Measurements from ENCODE around the gene PTHLH. TPM values are rescaled to one million over a fixed set of nuclear protein-coding genes. Genes with fewer than 3 reads are reported as not detected.

Gene PTHLH
- total RNA-seq, 1 donor from 2014 or later = 3.7 TPM

DNA sequence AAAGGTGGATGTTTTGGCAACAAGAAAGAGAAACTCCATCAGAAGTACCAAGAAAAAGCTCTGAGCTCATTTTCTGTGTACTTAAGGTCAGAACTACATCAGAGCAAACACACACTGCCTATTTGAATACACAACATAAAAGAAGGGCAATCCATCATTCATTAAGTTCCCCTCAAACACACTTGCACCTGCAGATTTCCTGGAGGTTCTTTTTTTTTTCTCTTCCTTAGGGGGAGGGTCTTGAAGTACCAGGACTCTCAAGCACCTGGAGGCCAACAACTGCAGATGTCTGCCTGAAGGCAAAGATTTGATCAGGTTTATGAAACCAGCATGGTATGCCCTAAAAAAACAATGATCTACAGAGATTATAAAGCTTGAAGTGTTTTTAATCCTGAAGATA lies 26.1 kb upstream of the PTHLH start:
- Histone ChIP-seq H3K9me3 (replicated peaks) (no peaks in the 10 kb centered on the region), H3K4me3 (no peak overlapping the region), H3K36me3 (no peaks in the 10 kb centered on the region), H3K4me1 (peaks cover 3% of the 10 kb centered on the region), H3K27ac (replicated peaks) (no peak overlapping the region), H3K27me3 (ENCODE audit: low read depth) (no peaks in the 10 kb centered on the region)
- TF ChIP-seq, protein P1, sequence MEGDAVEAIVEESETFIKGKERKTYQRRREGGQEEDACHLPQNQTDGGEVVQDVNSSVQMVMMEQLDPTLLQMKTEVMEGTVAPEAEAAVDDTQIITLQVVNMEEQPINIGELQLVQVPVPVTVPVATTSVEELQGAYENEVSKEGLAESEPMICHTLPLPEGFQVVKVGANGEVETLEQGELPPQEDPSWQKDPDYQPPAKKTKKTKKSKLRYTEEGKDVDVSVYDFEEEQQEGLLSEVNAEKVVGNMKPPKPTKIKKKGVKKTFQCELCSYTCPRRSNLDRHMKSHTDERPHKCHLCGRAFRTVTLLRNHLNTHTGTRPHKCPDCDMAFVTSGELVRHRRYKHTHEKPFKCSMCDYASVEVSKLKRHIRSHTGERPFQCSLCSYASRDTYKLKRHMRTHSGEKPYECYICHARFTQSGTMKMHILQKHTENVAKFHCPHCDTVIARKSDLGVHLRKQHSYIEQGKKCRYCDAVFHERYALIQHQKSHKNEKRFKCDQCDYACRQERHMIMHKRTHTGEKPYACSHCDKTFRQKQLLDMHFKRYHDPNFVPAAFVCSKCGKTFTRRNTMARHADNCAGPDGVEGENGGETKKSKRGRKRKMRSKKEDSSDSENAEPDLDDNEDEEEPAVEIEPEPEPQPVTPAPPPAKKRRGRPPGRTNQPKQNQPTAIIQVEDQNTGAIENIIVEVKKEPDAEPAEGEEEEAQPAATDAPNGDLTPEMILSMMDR (IDR thresholded peaks at IDR 0.05; ENCODE audit: borderline replicate concordance) = no peak
- DNase-seq = no peak
- intact Hi-C loops (cut with micrococcal nuclease) = no loop called here

DNA sequence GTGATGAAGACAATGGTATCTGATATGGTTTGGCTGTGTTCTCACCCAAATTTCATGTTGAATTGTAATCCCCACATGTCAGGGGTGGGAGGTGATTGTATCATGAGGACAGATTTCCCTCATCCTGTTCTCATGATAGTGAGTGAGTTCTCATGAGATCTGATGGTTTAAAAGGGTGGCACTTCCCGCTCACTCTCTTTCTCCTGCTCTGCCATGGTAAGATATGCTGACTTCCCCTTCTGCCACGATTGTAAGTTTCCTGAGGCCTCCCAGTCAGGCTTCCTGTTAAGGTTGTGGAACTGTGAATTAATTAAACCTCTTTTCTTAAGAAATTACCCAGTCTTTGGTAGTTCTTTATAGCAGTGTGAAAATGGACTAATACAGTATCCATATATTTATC lies 25.6 kb upstream of the PTHLH start:
- Histone ChIP-seq H3K4me3 (no peak overlapping the region), H3K4me1 (peaks cover 3% of the 10 kb centered on the region), H3K27me3 (ENCODE audit: low read depth) (no peaks in the 10 kb centered on the region), H3K36me3 (no peaks in the 10 kb centered on the region), H3K27ac (replicated peaks) (no peak overlapping the region), H3K9me3 (replicated peaks) (no peaks in the 10 kb centered on the region)
- no peak for DNase-seq
- intact Hi-C loops (cut with micrococcal nuclease) = no loop called here
- TF ChIP-seq, protein P1 (IDR thresholded peaks at IDR 0.05; ENCODE audit: borderline replicate concordance) = no peak

DNA sequence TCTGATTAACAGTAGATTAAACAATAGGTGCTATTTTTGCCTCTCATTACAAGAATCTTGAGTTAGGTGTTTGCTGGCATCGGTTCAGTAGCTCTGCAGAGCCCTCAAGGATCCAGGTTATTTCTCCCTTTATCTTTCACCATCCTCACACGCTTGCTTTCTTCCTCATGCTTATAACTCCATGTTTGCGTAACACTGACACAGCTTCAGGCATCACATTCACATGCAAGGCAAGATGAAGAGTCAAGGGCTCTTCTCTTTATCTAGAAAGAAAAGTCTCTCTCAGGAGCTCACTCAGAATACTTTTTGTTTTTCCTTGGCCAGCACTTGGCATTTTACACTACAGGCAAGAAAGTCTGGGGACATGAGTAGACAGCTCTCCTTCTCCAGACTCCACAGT lies 24.2 kb upstream of the PTHLH start:
- peaks cover 3% of the 10 kb centered on the region for H3K4me1 ChIP-seq
- H3K27ac ChIP-seq (replicated peaks) = no peak overlapping the region
- TF ChIP-seq, protein P1 (IDR thresholded peaks at IDR 0.05; ENCODE audit: borderline replicate concordance) = no peak
- H3K27me3 ChIP-seq (ENCODE audit: low read depth) = no peaks in the 10 kb centered on the region
- no peak for DNase-seq
- no peak overlapping the region for H3K4me3 ChIP-seq
- peaks cover under 1% of the 10 kb centered on the region for H3K9me3 ChIP-seq (replicated peaks)
- no peaks in the 10 kb centered on the region for H3K36me3 ChIP-seq
- intact Hi-C loops (cut with micrococcal nuclease) = no loop called here

DNA sequence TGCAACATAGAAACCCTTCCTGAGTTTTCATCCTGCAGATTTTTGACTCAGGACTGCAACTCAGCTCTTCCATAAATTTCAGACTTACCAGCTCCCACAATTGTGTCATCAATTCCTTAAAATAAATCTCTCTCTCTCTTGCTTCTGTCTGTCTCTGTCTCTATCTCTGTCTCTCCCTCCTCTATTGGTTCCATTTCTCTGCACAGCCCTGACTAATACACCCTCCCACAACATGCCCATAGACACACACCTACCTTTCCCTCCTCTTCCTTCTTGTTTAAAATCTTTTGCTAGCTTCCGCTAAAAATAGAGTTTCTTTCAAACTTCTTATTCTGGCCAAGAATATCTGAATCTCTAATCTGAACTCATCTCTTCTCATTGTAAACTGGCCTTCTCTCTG lies 22.9 kb upstream of the PTHLH start:
- H3K27ac ChIP-seq (replicated peaks) = no peak overlapping the region

DNA sequence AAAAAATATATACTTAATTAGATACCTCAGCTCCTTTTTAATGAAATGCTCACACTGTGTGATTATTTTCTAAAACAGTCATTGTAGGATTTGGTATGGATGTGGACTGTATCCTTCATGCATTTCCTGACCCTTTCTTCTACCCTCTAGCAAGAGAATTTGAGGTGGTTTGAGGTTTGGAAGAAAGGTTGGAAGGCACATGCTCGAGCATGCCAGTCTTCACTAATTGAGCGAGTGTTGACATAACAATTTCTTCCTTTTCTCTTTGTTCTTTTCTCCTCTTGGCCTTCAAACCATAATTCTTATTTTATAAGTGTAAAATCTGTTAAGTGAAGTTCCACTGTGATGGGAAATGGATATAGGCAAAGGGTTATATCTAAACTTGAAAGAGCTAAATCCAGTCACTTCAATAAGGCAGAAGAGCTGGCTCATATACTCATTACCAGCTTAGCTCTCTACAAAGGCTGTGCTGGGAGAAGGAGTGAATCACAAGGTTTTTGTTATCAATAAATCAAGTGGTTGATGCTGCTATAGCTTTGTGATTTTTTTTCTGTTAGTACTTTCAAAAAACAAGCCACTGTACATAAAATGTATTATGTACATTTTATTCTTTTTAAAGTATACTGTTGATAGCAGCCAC lies 16.2 kb upstream of the PTHLH start:
- DNase-seq = no peak
- peaks cover under 1% of the 10 kb centered on the region for H3K4me1 ChIP-seq
- no peaks in the 10 kb centered on the region for H3K36me3 ChIP-seq
- no peaks in the 10 kb centered on the region for H3K27me3 ChIP-seq (ENCODE audit: low read depth)
- H3K9me3 ChIP-seq (replicated peaks) = peaks cover 15% of the 10 kb centered on the region
- TF ChIP-seq, protein P1 (IDR thresholded peaks at IDR 0.05; ENCODE audit: borderline replicate concordance) = no peak
- no peak overlapping the region for H3K27ac ChIP-seq (replicated peaks)
- intact Hi-C loops (cut with micrococcal nuclease) = no loop called here
- no peak overlapping the region for H3K4me3 ChIP-seq

More for the DNA sequence above, 22.9 kb upstream of the PTHLH start:
- no peak for DNase-seq
- TF ChIP-seq, protein P1 (IDR thresholded peaks at IDR 0.05; ENCODE audit: borderline replicate concordance) = no peak
- no peaks in the 10 kb centered on the region for H3K36me3 ChIP-seq
- H3K4me1 ChIP-seq = peaks cover 3% of the 10 kb centered on the region
- intact Hi-C loops (cut with micrococcal nuclease) = no loop called here
- H3K9me3 ChIP-seq (replicated peaks) = peaks cover 14% of the 10 kb centered on the region
- H3K4me3 ChIP-seq = no peak overlapping the region
- no peaks in the 10 kb centered on the region for H3K27me3 ChIP-seq (ENCODE audit: low read depth)
